Natural killer cell (primary cell): ENCODE results near the gene LRRC8E. TPM values are rescaled to one million over a fixed set of nuclear protein-coding genes. Genes with fewer than 3 reads are reported as not detected.

Experiments used
- ATAC-seq, 3 donors: fragments of 150-1000 bp in 2 of 3; fragments of 200-7000 bp in 1 of 3; cut with Tn5 transposase; 1 replicate in 1 of 3; 2 replicates in 2 of 3; pipeline ENCODE4 v1.10.0; 2021; ENCODE audit warnings: mild to moderate bottlenecking in 2 of 3, moderate library complexity in 2 of 3
- DNase-seq, 2 donors: peaks; one replicate each; pipeline versions ENCODE4 v3.0.0 to v3.0.0-alpha.2; 2013 to 2021; ENCODE audit warnings: mixed read lengths in 1 of 2
- H3K27ac ChIP-seq: one replicate; pipeline ENCODE4 v1.5.1; 2013; ENCODE audit warnings: mild to moderate bottlenecking, low read length
- H3K27me3 ChIP-seq: one replicate; pipeline ENCODE4 v1.6.1; 2013; ENCODE audit warnings: low read length; ENCODE audit not compliant: control insufficient read depth, insufficient read depth
- H3K36me3 ChIP-seq: one replicate; pipeline ENCODE4 v1.6.1; 2013; ENCODE audit warnings: low read length; ENCODE audit not compliant: control insufficient read depth, insufficient read depth
- H3K4me1 ChIP-seq: one replicate; pipeline ENCODE4 v1.6.1; 2013; ENCODE audit warnings: low read length; ENCODE audit not compliant: control insufficient read depth, insufficient read depth
- H3K4me3 ChIP-seq: one replicate; pipeline ENCODE4 v1.5.1; 2013; ENCODE audit warnings: low read length
- H3K9me3 ChIP-seq: one replicate; pipeline ENCODE4 v1.6.1; 2013; ENCODE audit warnings: low read length; ENCODE audit not compliant: control insufficient read depth, insufficient read depth
- H3K27ac Mint-ChIP-seq, 2 donors: one replicate each; pipeline ENCODE4 v1.8.0; 2022; ENCODE audit warnings: mild to moderate bottlenecking in 2 of 2, mixed read lengths in 2 of 2, moderate library complexity in 1 of 2
- H3K27me3 Mint-ChIP-seq, 2 donors: one replicate each; pipeline ENCODE4 v1.8.0; 2022; ENCODE audit warnings: low read depth in 2 of 2, mixed read lengths in 2 of 2
- H3K36me3 Mint-ChIP-seq: one replicate; pipeline ENCODE4 v1.8.0; 2022; ENCODE audit warnings: mixed read lengths
- H3K4me1 Mint-ChIP-seq, 2 donors: one replicate each; pipeline ENCODE4 v1.8.0; 2022; ENCODE audit warnings: mixed read lengths in 2 of 2
- H3K4me3 Mint-ChIP-seq: one replicate; pipeline ENCODE4 v1.8.0; 2022; ENCODE audit warnings: mild to moderate bottlenecking, moderate library complexity, mixed read lengths
- H3K9me3 Mint-ChIP-seq, 2 donors: one replicate each; pipeline ENCODE4 v1.8.0; 2022; ENCODE audit warnings: mixed read lengths in 2 of 2
- WGBS: methylation state at CpG from one replicate; pipeline ENCODE4 v1.1.7; 2013; ENCODE audit warnings: missing lambda C conversion rate; ENCODE audit not compliant: insufficient coverage; 5-methylcytosine and 5-hydroxymethylcytosine counted together
- intact Hi-C: fragments of 100-400 bp; cut with micrococcal nuclease; formaldehyde crosslinking; loops from one replicate; pipeline ENCODE4 v1.14.2; 2022
- total RNA-seq, 4 donors: library from RNA; stranded (reverse); fragments of 120-200 nt in 1 of 4; gene quantifications; one replicate each; pipeline versions ENCODE4 v1.2.3 to v1.2.4, GENCODE V29; 2013 to 2022
- TF ChIP-seq, protein P1 (sequence below): fragments of 200-600 bp; IDR thresholded peaks from one replicate; pipeline ENCODE4 v1.8.0; 2022; ENCODE audit warnings: antibody characterized with exemption

LRRC8E gene
- total RNA-seq, 3 donors from 2014 or later (not counting 1 experiment from before 2014, with no cell fraction given), result not detected

DNA sequence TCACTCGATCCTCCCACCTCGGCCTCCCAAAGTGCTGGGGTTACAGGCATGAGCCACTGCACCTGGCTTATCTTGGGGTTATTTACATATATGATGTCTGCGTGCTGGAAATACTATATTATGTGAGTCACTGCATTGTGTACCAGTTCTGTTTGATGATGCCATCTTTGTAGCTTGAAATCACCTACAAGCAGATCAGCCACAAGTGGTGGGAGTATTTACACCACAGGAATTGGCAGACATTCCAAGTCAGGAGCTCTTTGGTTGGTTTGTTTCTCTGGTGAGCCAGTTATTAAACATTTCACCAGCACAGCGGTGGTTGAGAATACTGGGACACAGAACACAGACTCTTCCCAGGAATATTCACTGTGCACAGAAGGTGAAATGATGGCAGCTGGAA lies 59.6 kb downstream of the LRRC8E start:
- Mint-ChIP-seq H3K27ac (no peak overlapping the region), H3K36me3 (no peaks in the 10 kb centered on the region), H3K4me1 (peaks cover 15 to 19% of the 10 kb centered on the region in 2 donors), H3K4me3 (no peak overlapping the region), H3K27me3 (peaks cover 0 to 4% of the 10 kb centered on the region in 2 donors), H3K9me3 (no peaks in the 10 kb centered on the region)
- WGBS, result 96% methylated on average over 4 of the region's 4 CpGs
- no peak for DNase-seq
- intact Hi-C loops, result no loop called here
- Histone ChIP-seq H3K27me3 (no peaks in the 10 kb centered on the region), H3K4me1 (peaks cover 10% of the 10 kb centered on the region), H3K9me3 (no peaks in the 10 kb centered on the region), H3K36me3 (no peaks in the 10 kb centered on the region), H3K4me3 (no peak overlapping the region), H3K27ac (no peak overlapping the region)
- TF ChIP-seq, protein P1, sequence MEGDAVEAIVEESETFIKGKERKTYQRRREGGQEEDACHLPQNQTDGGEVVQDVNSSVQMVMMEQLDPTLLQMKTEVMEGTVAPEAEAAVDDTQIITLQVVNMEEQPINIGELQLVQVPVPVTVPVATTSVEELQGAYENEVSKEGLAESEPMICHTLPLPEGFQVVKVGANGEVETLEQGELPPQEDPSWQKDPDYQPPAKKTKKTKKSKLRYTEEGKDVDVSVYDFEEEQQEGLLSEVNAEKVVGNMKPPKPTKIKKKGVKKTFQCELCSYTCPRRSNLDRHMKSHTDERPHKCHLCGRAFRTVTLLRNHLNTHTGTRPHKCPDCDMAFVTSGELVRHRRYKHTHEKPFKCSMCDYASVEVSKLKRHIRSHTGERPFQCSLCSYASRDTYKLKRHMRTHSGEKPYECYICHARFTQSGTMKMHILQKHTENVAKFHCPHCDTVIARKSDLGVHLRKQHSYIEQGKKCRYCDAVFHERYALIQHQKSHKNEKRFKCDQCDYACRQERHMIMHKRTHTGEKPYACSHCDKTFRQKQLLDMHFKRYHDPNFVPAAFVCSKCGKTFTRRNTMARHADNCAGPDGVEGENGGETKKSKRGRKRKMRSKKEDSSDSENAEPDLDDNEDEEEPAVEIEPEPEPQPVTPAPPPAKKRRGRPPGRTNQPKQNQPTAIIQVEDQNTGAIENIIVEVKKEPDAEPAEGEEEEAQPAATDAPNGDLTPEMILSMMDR, result no peak
- ATAC-seq, result no peak

Other genes starting within 250 kb of the LRRC8E start
- gene RETN, start 219.5 kb upstream of the LRRC8E start, total RNA-seq, result 1 to 10 TPM in 1 of 3 donors, not detected in 2; 3.8 TPM
- 1 to 10 TPM in 2 of 3 donors, under 1 TPM in 1; 0.59 to 4.8 (median 1.8) TPM for gene MCEMP1, start 211.4 kb upstream of the LRRC8E start, total RNA-seq
- gene TRAPPC5, start 207.7 kb upstream of the LRRC8E start, total RNA-seq, result 10 to 100 TPM; 53.8 to 58.8 (median 54.2) TPM
- gene FCER2, start 186.4 kb upstream of the LRRC8E start, total RNA-seq, result 1 to 10 TPM in 2 of 3 donors, under 1 TPM in 1; 0.52 to 1.2 (median 1.0) TPM
- gene CLEC4G, start 156.4 kb upstream of the LRRC8E start, total RNA-seq, result not detected
- under 1 TPM in 1 of 3 donors, not detected in 2; 0.10 TPM for gene CD209, start 141.0 kb upstream of the LRRC8E start, total RNA-seq
- gene CLEC4M, start 125.3 kb upstream of the LRRC8E start, total RNA-seq, result not detected
- gene EVI5L, start 58.3 kb upstream of the LRRC8E start, total RNA-seq, result 10 to 100 TPM in 2 of 3 donors, 1 to 10 TPM in 1; 9.6 to 13.5 (median 11.3) TPM
- gene PRR36, start 14.1 kb upstream of the LRRC8E start, total RNA-seq, result under 1 TPM; 0.11 to 0.13 (median 0.12) TPM
- 100 to 1,000 TPM; 131 to 218 (median 159) TPM for gene MAP2K7, start 15.4 kb downstream of the LRRC8E start, total RNA-seq
- gene TGFBR3L, start 26.3 kb downstream of the LRRC8E start, total RNA-seq, result 1 to 10 TPM; 3.5 to 4.6 (median 4.4) TPM
- gene SNAPC2, start 31.8 kb downstream of the LRRC8E start, total RNA-seq, result 10 to 100 TPM; 22.1 to 32.4 (median 27.1) TPM
- gene CTXN1, start 37.6 kb downstream of the LRRC8E start, total RNA-seq, result under 1 TPM in 1 of 3 donors, not detected in 2; 0.39 TPM
- 100 to 1,000 TPM in 1 of 3 donors, 10 to 100 TPM in 2; 83.3 to 116 (median 89.4) TPM for gene TIMM44, start 55.2 kb downstream of the LRRC8E start, total RNA-seq
- 10 to 100 TPM; 36.9 to 43.9 (median 43.8) TPM for gene ELAVL1, start 117.1 kb downstream of the LRRC8E start, total RNA-seq
- gene CCL25, start 164.2 kb downstream of the LRRC8E start, total RNA-seq, result under 1 TPM in 1 of 3 donors, not detected in 2; 0.28 TPM